Measurements from ENCODE around the gene ATP1A2. TPM values are rescaled to one million over a fixed set of nuclear protein-coding genes. Genes with fewer than 3 reads are reported as not detected.

ATP1A2 gene
- total and polyA plus RNA-seq, 10 of the 15 experiments (the other 5 are each of a cell fraction or from before 2014, with no cell fraction given): 0.15 TPM; not detected in 9

GRCh38 chr1:160168016-160168415 lies 52.5 kb downstream of the ATP1A2 start:
- Histone ChIP-seq H3K27me3 (replicated peaks in 1 of 2; ENCODE audit: control insufficient read depth in 2 of 2, insufficient read depth in 2 of 2, low read length in 1 of 2) (no peaks in the 10 kb centered on the region; a peak in 1 of 4 replicates), H2AFZ (ENCODE audit: control insufficient read depth, low read depth, low read length) (no peak overlapping the region), H3K79me2 (ENCODE audit: control insufficient read depth, insufficient read depth, low read length) (no peaks in the 10 kb centered on the region), H3K9ac (ENCODE audit: control insufficient read depth, insufficient read depth, low read length) (no peak overlapping the region), H3K9me3 (replicated peaks; ENCODE audit: control insufficient read depth, insufficient read depth, low read length) (no peaks in the 10 kb centered on the region), H3K4me2 (ENCODE audit: control insufficient read depth, insufficient read depth) (no peak overlapping the region), H3K27ac (ENCODE audit: control insufficient read depth, insufficient read depth) (no peak overlapping the region), H3K4me1 (ENCODE audit: control insufficient read depth, insufficient read depth, low read length) (peaks cover 21% of the 10 kb centered on the region), H3K4me3 (no peak overlapping the region), H3K36me3 (ENCODE audit: control insufficient read depth in 2 of 2, insufficient read depth in 2 of 2, low read length in 1 of 2) (no peaks in the 10 kb centered on the region), H4K20me1 (ENCODE audit: control insufficient read depth, insufficient read depth) (no peaks in the 10 kb centered on the region)
- ChIA-PET CTCF (interaction anchor here (0.7 to 3.5 kb wide), 4 partner anchors 36 to 84 kb away, joined by 3 to 25 read pairs (median 4); no protein-coding TSS in a partner anchor), SMC1A (ENCODE audit: uncharacterized antibody, unreplicated experiment) (interaction anchor here (1.1 to 2.5 kb wide), 4 partner anchors 25 to 84 kb away, joined by 3 to 10 read pairs (median 6); no protein-coding TSS in a partner anchor), POLR2A (interaction anchor here (1.0 kb wide), 1 partner anchor 97 kb away, joined by 3 read pairs; no protein-coding TSS in a partner anchor), RAD21 (ENCODE audit: unreplicated experiment) (interaction anchor here (0.7 to 3.6 kb wide), 5 partner anchors 31 to 1085 kb away, joined by 3 to 14 read pairs (median 3); no protein-coding TSS in a partner anchor)
- no peak for FAIRE-seq
- no TSS peak for BruUV-seq (replicated peaks)
- WGBS (ENCODE audit: insufficient coverage, insufficient replicate concordance, low lambda C conversion rate, missing lambda C conversion rate): 82% methylated on average over 5 of the region's 5 CpGs
- intact Hi-C loops (cut with micrococcal nuclease; ENCODE audit: unreplicated experiment) (no loop called here), in situ Hi-C loops (cut with MboI) (no loop called here)
- DNase-seq (ENCODE audit: low read depth, low spot score): no peak
- ATAC-seq: no peak
- TF ChIP-seq RAD21 (IDR thresholded peaks at IDR 0.05; ENCODE audit: insufficient read depth, low read depth, low read length) (no peak), ATF2 (IDR thresholded peaks at IDR 0.05; ENCODE audit: low read length) (no peak), TAF1 (IDR thresholded peaks at IDR 0.05; ENCODE audit: borderline replicate concordance, low read depth, low read length) (no peak), CHD2 (IDR thresholded peaks at IDR 0.05; ENCODE audit: borderline replicate concordance, low read depth, low read length) (no peak), ATF7 (IDR thresholded peaks at IDR 0.05; ENCODE audit: low read depth) (no peak), NFIC (IDR thresholded peaks at IDR 0.05; ENCODE audit: low read depth, low read length) (no peak), CREB1 (IDR thresholded peaks at IDR 0.05; ENCODE audit: low read depth) (no peak), BCL3 (IDR thresholded peaks at IDR 0.05; ENCODE audit: borderline replicate concordance, insufficient read depth, low read depth, low read length, poor library complexity, severe bottlenecking) (no peak), FOXK2 (IDR thresholded peaks at IDR 0.05) (no peak), ZNF592 (IDR thresholded peaks at IDR 0.05) (no peak), POLR2AphosphoS2 (IDR thresholded peaks at IDR 0.05; ENCODE audit: low read depth, low read length) (no peak)
- TF ChIP-seq, protein P1, sequence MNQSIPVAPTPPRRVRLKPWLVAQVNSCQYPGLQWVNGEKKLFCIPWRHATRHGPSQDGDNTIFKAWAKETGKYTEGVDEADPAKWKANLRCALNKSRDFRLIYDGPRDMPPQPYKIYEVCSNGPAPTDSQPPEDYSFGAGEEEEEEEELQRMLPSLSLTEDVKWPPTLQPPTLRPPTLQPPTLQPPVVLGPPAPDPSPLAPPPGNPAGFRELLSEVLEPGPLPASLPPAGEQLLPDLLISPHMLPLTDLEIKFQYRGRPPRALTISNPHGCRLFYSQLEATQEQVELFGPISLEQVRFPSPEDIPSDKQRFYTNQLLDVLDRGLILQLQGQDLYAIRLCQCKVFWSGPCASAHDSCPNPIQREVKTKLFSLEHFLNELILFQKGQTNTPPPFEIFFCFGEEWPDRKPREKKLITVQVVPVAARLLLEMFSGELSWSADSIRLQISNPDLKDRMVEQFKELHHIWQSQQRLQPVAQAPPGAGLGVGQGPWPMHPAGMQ (IDR thresholded peaks at IDR 0.05; ENCODE audit: borderline replicate concordance): no peak
